Measurements from ENCODE around the gene MRPL21. TPM values are rescaled to one million over a fixed set of nuclear protein-coding genes. Genes with fewer than 3 reads are reported as not detected.

The MRPL21 gene
- total RNA-seq, 1 experiment from 2014 or later, result 179 TPM

GRCh38 chr11:68842427-68843051, 61.1 kb downstream of the MRPL21 start:
- Histone ChIP-seq H3K4me1 (peaks cover 42% of the 10 kb centered on the region), H3K9me3 (no peaks in the 10 kb centered on the region), H3K4me3 (ENCODE audit: low read depth, low read length) (no peak overlapping the region; the same call in 1 of the 2 replicates), H3K27me3 (replicated peaks; ENCODE audit: control insufficient read depth, insufficient read depth, low read length) (0 out of 2 replicates have a peak, but pooled peaks cover 1% of the 10 kb centered on the region), H3K36me3 (ENCODE audit: control insufficient read depth, insufficient read depth, low read length) (no peaks in the 10 kb centered on the region)
- Mint-ChIP-seq H3K27ac (ENCODE audit: unreplicated experiment) (no peak overlapping the region), H3K4me1 (ENCODE audit: low read depth, unreplicated experiment) (peaks cover 29% of the 10 kb centered on the region), H3K4me3 (ENCODE audit: unreplicated experiment) (peak overlapping the region; percentile 75), H3K36me3 (ENCODE audit: insufficient read depth, unreplicated experiment) (peaks cover 16% of the 10 kb centered on the region), H3K27me3 (ENCODE audit: insufficient read depth, unreplicated experiment) (peaks cover 8% of the 10 kb centered on the region), H3K9me3 (ENCODE audit: unreplicated experiment) (no peaks in the 10 kb centered on the region)
- CTCF ChIA-PET, result interaction anchor here (0.6 to 1.2 kb wide), 3 partner anchors 27 to 108 kb away, joined by 3 read pairs; no protein-coding TSS in a partner anchor
- DNase-seq, result no peak
- intact Hi-C loops (cut with micrococcal nuclease; ENCODE audit: unreplicated experiment), result loop anchor here (5.0 kb wide), 1 partner anchor 90 kb away; the partner anchor contains the start of gene TESMIN
- no TSS peak for BruUV-seq (replicated peaks)
- POLR2A ChIA-PET, result no interaction called here
- TF ChIP-seq CTCF (IDR thresholded peaks at IDR 0.05; ENCODE audit: insufficient read depth in 1 of 2, low read depth in 1 of 2, low read length in 1 of 2, severe bottlenecking in 1 of 2, unreplicated experiment in 1 of 2), result no peak

DNA sequence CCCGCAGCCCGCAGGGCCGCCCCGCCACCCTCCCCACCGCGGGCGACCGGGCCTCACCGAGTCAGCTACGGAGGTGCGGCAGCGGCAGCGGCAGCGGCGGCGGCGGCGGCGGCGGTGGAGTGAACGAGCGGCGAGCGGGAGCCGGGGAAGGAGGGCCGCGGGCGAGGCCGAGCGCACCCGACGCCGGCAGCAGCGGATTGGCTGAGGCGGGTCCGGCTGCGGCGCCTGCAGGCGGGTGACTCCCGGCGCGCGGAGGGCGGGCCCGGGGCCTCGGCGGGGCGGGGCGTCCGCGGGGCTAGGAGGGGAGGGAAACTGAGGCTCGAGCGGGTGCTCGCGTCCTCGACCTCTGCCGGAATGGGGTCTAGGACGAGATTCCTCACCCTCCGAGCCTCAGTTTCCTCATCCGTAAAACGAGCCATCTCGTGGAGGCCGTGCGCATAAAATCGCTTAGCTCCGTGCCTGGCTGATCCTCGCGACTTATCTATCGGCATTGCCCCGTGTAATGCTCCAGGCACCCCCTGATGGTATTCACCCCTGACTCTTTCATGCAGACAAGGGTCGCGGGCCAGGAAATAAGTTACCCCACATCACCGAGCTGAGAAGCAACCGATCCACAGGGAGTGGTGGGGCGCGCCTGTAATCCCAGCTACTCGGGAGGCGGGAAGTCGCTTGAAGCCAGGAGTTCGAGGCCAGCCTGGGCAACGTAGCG, 61.8 kb downstream of the MRPL21 start, which contains the start of gene CPT1A:
Gene CPT1A (minus strand): TSS at position 199 of the 709 bp plus-strand sequence. CDS start 26,442 bp downstream, outside the sequence.
- Histone ChIP-seq H3K36me3 (ENCODE audit: control insufficient read depth, insufficient read depth, low read length) (no peaks in the 10 kb centered on the region), H3K27me3 (replicated peaks; ENCODE audit: control insufficient read depth, insufficient read depth, low read length) (0 out of 2 replicates have a peak, but pooled peaks cover 1% of the 10 kb centered on the region), H3K4me1 (peaks cover 42% of the 10 kb centered on the region), H3K9me3 (no peaks in the 10 kb centered on the region), H3K4me3 (ENCODE audit: low read depth, low read length) (peak within 1 kb of the TSS; percentile 34)
- TF ChIP-seq CTCF (IDR thresholded peaks at IDR 0.05; ENCODE audit: insufficient read depth in 1 of 2, low read depth in 1 of 2, low read length in 1 of 2, severe bottlenecking in 1 of 2, unreplicated experiment in 1 of 2), result no peak
- ChIA-PET POLR2A (no interaction called here), CTCF (interaction anchor here (1.2 kb wide), 1 partner anchor 109 kb away, joined by 3 read pairs; no protein-coding TSS in a partner anchor)
- peaks cover 29% of the 10 kb centered on the region for H3K4me1 Mint-ChIP-seq (ENCODE audit: low read depth, unreplicated experiment)
- H3K4me3 Mint-ChIP-seq (ENCODE audit: unreplicated experiment), result peak within 1 kb of the TSS; percentile 81
- peaks cover 16% of the 10 kb centered on the region for H3K36me3 Mint-ChIP-seq (ENCODE audit: insufficient read depth, unreplicated experiment)
- H3K27me3 Mint-ChIP-seq (ENCODE audit: insufficient read depth, unreplicated experiment), result peaks cover 8% of the 10 kb centered on the region
- H3K9me3 Mint-ChIP-seq (ENCODE audit: unreplicated experiment), result no peaks in the 10 kb centered on the region
- no peak within 1 kb of the TSS for H3K27ac Mint-ChIP-seq (ENCODE audit: unreplicated experiment)
- intact Hi-C loops (cut with micrococcal nuclease; ENCODE audit: unreplicated experiment), result loop anchor here (5.0 kb wide), 1 partner anchor 90 kb away; the partner anchor contains the start of gene TESMIN
- BruUV-seq (replicated peaks), result no TSS peak
- peak; percentile 74 to 87 for DNase-seq

Other genes starting within 250 kb of the MRPL21 start
- gene GAL, start 219.3 kb downstream of the MRPL21 start, total RNA-seq (2022), result 72.6 and 94.4 TPM in 2 replicates
- gene TESMIN, start 152.3 kb downstream of the MRPL21 start, total RNA-seq (2022), result 22.1 and 26.2 TPM in 2 replicates
- gene CPT1A, start 61.9 kb downstream of the MRPL21 start, total RNA-seq (2022), result 5.7 and 6.3 TPM in 2 replicates
- 49.1 and 55.5 TPM in 2 replicates for gene IGHMBP2, start 59 bp upstream of the MRPL21 start, total RNA-seq (2022)
- gene MRGPRD, start 77.2 kb upstream of the MRPL21 start, total RNA-seq (2022), result not detected in 2 replicates
- 0.14 TPM in 1 of 2 replicates, not detected in the other for gene MRGPRF, start 109.4 kb upstream of the MRPL21 start, total RNA-seq (2022)
- 59.5 and 63.6 TPM in 2 replicates for gene TPCN2, start 145.1 kb upstream of the MRPL21 start, total RNA-seq (2022)